HepG2 (cell line): ENCODE measurements around the gene TMC8. TPM values are rescaled to one million over a fixed set of nuclear protein-coding genes. Genes with fewer than 3 reads are reported as not detected.
A peak's percentile ranks its signal among the peaks of the same experiment; 100 is the strongest.

Experiments used
- ARHGAP35 ChIP-seq: sonication (generic); formaldehyde crosslinking; IDR thresholded peaks from 2 replicates; pipeline ENCODE4 v1.9.0; 2022; ENCODE audit warnings: mild to moderate bottlenecking, inconsistent platforms, moderate library complexity, missing genetic modification reagents, borderline replicate concordance
- CBFB ChIP-seq: sonication (generic); formaldehyde crosslinking; IDR thresholded peaks from 2 replicates; pipeline ENCODE4 v1.4.0; 2020; ENCODE audit warnings: missing genetic modification reagents
- CC2D1A ChIP-seq: sonication (generic); formaldehyde crosslinking; IDR thresholded peaks from 2 replicates; pipeline ENCODE4 v1.8.1; 2023; ENCODE audit warnings: mild to moderate bottlenecking, missing genetic modification reagents
- CENPT ChIP-seq: sonication (generic); formaldehyde crosslinking; IDR thresholded peaks from 2 replicates; pipeline ENCODE4 v1.8.0; 2022; ENCODE audit warnings: low read depth, mild to moderate bottlenecking, moderate library complexity, missing genetic modification reagents
- CREB3 ChIP-seq: sonication (generic); formaldehyde crosslinking; IDR thresholded peaks from 2 replicates; pipeline ENCODE4 v1.5.0; 2020; ENCODE audit warnings: missing genetic modification reagents
- DDIT3 ChIP-seq: sonication (generic); formaldehyde crosslinking; IDR thresholded peaks from 2 replicates; pipeline ENCODE4 v1.4.0; 2020; ENCODE audit warnings: mild to moderate bottlenecking, missing genetic modification reagents
- FIP1L1 ChIP-seq: fragments of 200-400 bp; formaldehyde crosslinking; IDR thresholded peaks from 2 replicates; pipeline ENCODE4 v1.6.1; 2018; ENCODE audit warnings: low read depth, mild to moderate bottlenecking, low read length, moderate library complexity, borderline replicate concordance; ENCODE audit not compliant: insufficient read depth
- GZF1 ChIP-seq: sonication (generic); formaldehyde crosslinking; IDR thresholded peaks from 2 replicates; pipeline ENCODE4 v1.5.1; 2020; ENCODE audit warnings: mild to moderate bottlenecking, missing genetic modification reagents
- HINFP ChIP-seq: sonication (generic); formaldehyde crosslinking; IDR thresholded peaks from 2 replicates; pipeline ENCODE4 v1.4.0; 2020; ENCODE audit warnings: low read depth, mild to moderate bottlenecking, missing genetic modification reagents
- IRF1 ChIP-seq: sonication (generic); formaldehyde crosslinking; IDR thresholded peaks from 2 replicates; pipeline ENCODE4 v1.4.0; 2020; ENCODE audit warnings: low read depth, mild to moderate bottlenecking, missing genetic modification reagents
- MBNL3 ChIP-seq: fragments of 250-450 bp; sonication (Bioruptor Pico); conservative IDR thresholded peaks from 2 replicates; pipeline ENCODE4 v1.8.0; 2022; ENCODE audit warnings: mild to moderate bottlenecking, inconsistent platforms
- NFE2L2 ChIP-seq: fragments of 150-350 bp; IDR thresholded peaks from 2 replicates; pipeline ENCODE4 v1.6.1; 2014; ENCODE audit warnings: low read length
- NR0B2 ChIP-seq: sonication (generic); formaldehyde crosslinking; IDR thresholded peaks from 2 replicates; pipeline ENCODE4 v1.4.0; 2020; ENCODE audit warnings: mild to moderate bottlenecking, missing genetic modification reagents
- NR2C2 ChIP-seq: sonication (generic); formaldehyde crosslinking; IDR thresholded peaks from 2 replicates; pipeline ENCODE4 v1.4.0; 2020; ENCODE audit warnings: missing genetic modification reagents, mild to moderate bottlenecking, moderate library complexity, borderline replicate concordance
- PHB2 ChIP-seq: fragments of 450-650 bp; IDR thresholded peaks from 2 replicates; pipeline ENCODE4 v1.6.1; 2018; ENCODE audit not compliant: partially characterized antibody
- SKI ChIP-seq: fragments of 450-650 bp; IDR thresholded peaks from one replicate; pipeline ENCODE4 v1.6.1; 2018; ENCODE audit warnings: mild to moderate bottlenecking; ENCODE audit not compliant: partially characterized antibody
- SMAD3 ChIP-seq: sonication (generic); formaldehyde crosslinking; IDR thresholded peaks from 2 replicates; pipeline ENCODE4 v1.4.0; 2020; ENCODE audit warnings: missing genetic modification reagents
- TARDBP ChIP-seq: sonication (generic); formaldehyde crosslinking; IDR thresholded peaks from 2 replicates; pipeline ENCODE4 v1.8.0; 2022; ENCODE audit warnings: mild to moderate bottlenecking, missing genetic modification reagents
- ZNF230 ChIP-seq: sonication (generic); formaldehyde crosslinking; IDR thresholded peaks from 2 replicates; pipeline ENCODE4 v1.4.0; 2020; ENCODE audit warnings: mild to moderate bottlenecking, missing genetic modification reagents
- ZNF260 ChIP-seq: sonication (generic); formaldehyde crosslinking; IDR thresholded peaks from 2 replicates; pipeline ENCODE4 v1.4.0; 2020; ENCODE audit warnings: missing genetic modification reagents, low read depth, mild to moderate bottlenecking, borderline replicate concordance
- ZNF430 ChIP-seq: sonication (generic); formaldehyde crosslinking; IDR thresholded peaks from 2 replicates; pipeline ENCODE4 v1.9.0; 2021; ENCODE audit warnings: mild to moderate bottlenecking, missing genetic modification reagents
- ZNF496 ChIP-seq: sonication (generic); formaldehyde crosslinking; IDR thresholded peaks from 2 replicates; pipeline ENCODE4 v1.8.1; 2023; ENCODE audit warnings: mild to moderate bottlenecking, moderate library complexity, missing genetic modification reagents; ENCODE audit not compliant: insufficient replicate concordance
- ZNF510 ChIP-seq: sonication (generic); formaldehyde crosslinking; IDR thresholded peaks from 2 replicates; pipeline ENCODE4 v1.4.0; 2020; ENCODE audit warnings: low read depth, mild to moderate bottlenecking, missing genetic modification reagents
- ZNF558 ChIP-seq: sonication (generic); formaldehyde crosslinking; IDR thresholded peaks from 2 replicates; pipeline ENCODE4 v1.9.0; 2022; ENCODE audit warnings: mild to moderate bottlenecking, missing genetic modification reagents, borderline replicate concordance
- ZNF616 ChIP-seq: sonication (generic); formaldehyde crosslinking; IDR thresholded peaks from 2 replicates; pipeline ENCODE4 v1.5.0; 2020; ENCODE audit warnings: low read depth, mild to moderate bottlenecking, missing genetic modification reagents
- ZNF749 ChIP-seq: sonication (generic); formaldehyde crosslinking; IDR thresholded peaks from 2 replicates; pipeline ENCODE4 v1.8.0; 2022; ENCODE audit warnings: mild to moderate bottlenecking, missing genetic modification reagents, moderate library complexity, borderline replicate concordance
- ZNF75D ChIP-seq: sonication (generic); formaldehyde crosslinking; IDR thresholded peaks from 2 replicates; pipeline ENCODE4 v1.8.1; 2023; ENCODE audit warnings: missing genetic modification reagents, mild to moderate bottlenecking, borderline replicate concordance
- ZNF878 ChIP-seq: sonication (generic); formaldehyde crosslinking; IDR thresholded peaks from 2 replicates; pipeline ENCODE4 v1.8.1; 2023; ENCODE audit warnings: mild to moderate bottlenecking, missing genetic modification reagents, moderate library complexity
- polyA plus RNA-seq, 8 experiments: library from polyadenylated mRNA; depleted of rRNA in 3 of 8; stranded (reverse) in 7 of 8; unstranded in 1 of 8; fragments of >200 nt; fragmentation: Illumina TruSeq in 4 of 8; extraction: Trizol in 4 of 8; gene quantifications; 2 replicates each; pipeline versions ENCODE4 v1.2.1 to v1.2.3, GENCODE V29; 2011 to 2016; ENCODE audit warnings: low read depth in 4 of 8, missing spikeins in 1 of 8, mixed read lengths in 1 of 8; ENCODE audit not compliant: insufficient read depth in 1 of 8
- total RNA-seq, 5 experiments: library from RNA; depleted of rRNA; stranded (reverse); fragments of >200 nt; fragmentation: Illumina TruSeq; extraction: Trizol; gene quantifications; 2 replicates each; pipeline ENCODE4 v1.2.3, GENCODE V29; 2016; ENCODE audit warnings: low read depth in 1 of 5

TMC8 gene
- total and polyA plus RNA-seq, 2 of the 13 experiments (the other 11 are each of a cell fraction or from before 2014, with no cell fraction given), result 0.53 to 7.8 TPM

- TF ChIP-seq ZNF616 (CRISPR knock-in tag) (no peak), NFE2L2 (no peak), CREB3 (CRISPR knock-in tag) (no peak), MBNL3 (CRISPR knock-in tag) (no peak), SMAD3 (CRISPR knock-in tag) (no peak), ZNF430 (no peak), FIP1L1 (no peak), CENPT (CRISPR knock-in tag) (no peak), NR2C2 (CRISPR knock-in tag) (peak; percentile 46; the same call in 1 of the 2 replicates), PHB2 (no peak), TARDBP (CRISPR knock-in tag) (no peak), GZF1 (CRISPR knock-in tag) (no peak), NR0B2 (CRISPR knock-in tag) (no peak), CBFB (no peak), HINFP (CRISPR knock-in tag) (no peak), ZNF496 (CRISPR knock-in tag) (no peak), CC2D1A (no peak), ZNF75D (no peak), ZNF510 (CRISPR knock-in tag) (no peak), ZNF749 (no peak), IRF1 (CRISPR knock-in tag) (no peak), ZNF260 (CRISPR knock-in tag) (no peak), ZNF878 (no peak), ARHGAP35 (CRISPR knock-in tag) (no peak), ZNF558 (CRISPR knock-in tag) (no peak), ZNF230 (CRISPR knock-in tag) (0 out of 2 replicates have a peak, but pooled peaks have one; percentile 12), SKI (no peak), DDIT3 (no peak)
These were observed 5.4 kb downstream of the TMC8 start (continued) for GRCh38 chr17:78135858-78136500.
